SK-N-MC (cell line): ENCODE results near the gene INPP5B.

Experiments
- DNase-seq: peaks from one replicate; pipeline ENCODE4 v3.0.0-alpha.2; 2011; ENCODE audit warnings: low read depth, low spot score
- H3K27ac ChIP-seq: fragments of 200-600 bp; sonication (generic); 2 replicates; pipeline ENCODE4 v1.5.1; 2016; ENCODE audit warnings: mixed run types
- H3K36me3 ChIP-seq: fragments of 200-600 bp; sonication (generic); 2 replicates; pipeline ENCODE4 v1.6.1; 2017; ENCODE audit warnings: antibody characterized with exemption, low read length, mixed read lengths; ENCODE audit not compliant: insufficient read depth
- H3K4me3 ChIP-seq: fragments of 200-600 bp; sonication (generic); 2 replicates; pipeline ENCODE4 v1.5.1; 2016
- H3K9ac ChIP-seq: fragments of 200-600 bp; sonication (generic); 2 replicates; pipeline ENCODE4 v1.8.0; 2017; ENCODE audit warnings: mixed run types, mixed read lengths; ENCODE audit not compliant: insufficient read length
- H3K9me3 ChIP-seq: fragments of 200-600 bp; sonication (generic); 2 replicates; pipeline ENCODE4 v1.6.1; 2017; ENCODE audit warnings: low read depth, mild to moderate bottlenecking, antibody characterized with exemption, low read length, moderate library complexity, mixed read lengths
- EZH2 ChIP-seq: fragments of 200-600 bp; sonication (generic); IDR thresholded peaks from one replicate; pipeline ENCODE4 v1.6.1; 2017; ENCODE audit warnings: antibody characterized with exemption
- FOXP2 ChIP-seq: optimal IDR thresholded peaks from 2 replicates; pipeline ENCODE3; 2011; ENCODE audit warnings: mild to moderate bottlenecking, moderate library complexity; ENCODE audit not compliant: insufficient read depth; ENCODE audit errors: extremely low read length, control extremely low read depth
- POLR2AphosphoS5 ChIP-seq: IDR thresholded peaks from 2 replicates; pipeline ENCODE4 v1.6.1; 2012; ENCODE audit warnings: mild to moderate bottlenecking, low read depth, low read length, borderline replicate concordance

Gene INPP5B

GRCh38 chr1:37888022-37888700 is 58.7 kb downstream of the INPP5B start:
- Histone ChIP-seq H3K9me3 (no peaks in the 10 kb centered on the region), H3K36me3 (peaks cover 4% of the 10 kb centered on the region; the same call in 1 of the 2 replicates), H3K9ac (no peak overlapping the region), H3K27ac (no peak overlapping the region), H3K4me3 (no peak overlapping the region)
- TF ChIP-seq FOXP2, result no peak
- no peak for TF ChIP-seq POLR2AphosphoS5
- TF ChIP-seq EZH2, result no peak
- DNase-seq, result no peak

- H3K9ac ChIP-seq, result no peak overlapping the region
- DNase-seq, result no peak
Measured at GRCh38 chr1:37884145-37884544, 62.7 kb downstream of the INPP5B start.

GRCh38 chr1:37883671-37884070 is 63.2 kb downstream of the INPP5B start:
- Histone ChIP-seq H3K27ac (no peak overlapping the region), H3K4me3 (no peak overlapping the region), H3K9ac (no peak overlapping the region), H3K36me3 (peaks cover 4% of the 10 kb centered on the region; the same call in 1 of the 2 replicates), H3K9me3 (no peaks in the 10 kb centered on the region)
- TF ChIP-seq EZH2 (no peak), POLR2AphosphoS5 (no peak), FOXP2 (no peak)
- DNase-seq, result no peak

More at GRCh38 chr1:37884145-37884544, 62.7 kb downstream of the INPP5B start:
- no peak for TF ChIP-seq FOXP2
- no peak overlapping the region for H3K4me3 ChIP-seq
- peaks cover 4% of the 10 kb centered on the region; the same call in 1 of the 2 replicates for H3K36me3 ChIP-seq
- no peaks in the 10 kb centered on the region for H3K9me3 ChIP-seq
- no peak overlapping the region for H3K27ac ChIP-seq

- Histone ChIP-seq H3K36me3 (no peaks in the 10 kb centered on the region), H3K4me3 (no peak overlapping the region), H3K9ac (no peak overlapping the region), H3K9me3 (no peaks in the 10 kb centered on the region), H3K27ac (no peak overlapping the region)
- no peak for TF ChIP-seq FOXP2
- no peak for TF ChIP-seq POLR2AphosphoS5
- no peak for TF ChIP-seq EZH2
- DNase-seq, result no peak
Measured at GRCh38 chr1:37879865-37880264, 67.0 kb downstream of the INPP5B start.

GRCh38 chr1:37878071-37878470 is 68.8 kb downstream of the INPP5B start:
- Histone ChIP-seq H3K36me3 (no peaks in the 10 kb centered on the region), H3K27ac (no peak overlapping the region), H3K4me3 (no peak overlapping the region), H3K9ac (no peak overlapping the region), H3K9me3 (no peaks in the 10 kb centered on the region)
- DNase-seq, result no peak
- no peak for TF ChIP-seq POLR2AphosphoS5
- no peak for TF ChIP-seq FOXP2
- no peak for TF ChIP-seq EZH2

GRCh38 chr1:37875833-37876232 is 71.0 kb downstream of the INPP5B start:
- no peaks in the 10 kb centered on the region for H3K9me3 ChIP-seq
- no peak for DNase-seq
- no peak overlapping the region for H3K9ac ChIP-seq
- H3K36me3 ChIP-seq, result no peaks in the 10 kb centered on the region
- H3K4me3 ChIP-seq, result no peak overlapping the region
- TF ChIP-seq EZH2 (no peak), POLR2AphosphoS5 (no peak)
- H3K27ac ChIP-seq, result no peak overlapping the region

GRCh38 chr1:37872692-37873091 is 74.2 kb downstream of the INPP5B start:
- H3K4me3 ChIP-seq, result no peak overlapping the region
- TF ChIP-seq FOXP2 (no peak), POLR2AphosphoS5 (no peak), EZH2 (no peak)
- no peak overlapping the region for H3K9ac ChIP-seq
- no peaks in the 10 kb centered on the region for H3K9me3 ChIP-seq
- DNase-seq, result no peak
- H3K27ac ChIP-seq, result no peak overlapping the region
- H3K36me3 ChIP-seq, result no peaks in the 10 kb centered on the region

GRCh38 chr1:37868466-37868865 is 78.4 kb downstream of the INPP5B start:
- no peaks in the 10 kb centered on the region for H3K9me3 ChIP-seq
- no peak overlapping the region for H3K9ac ChIP-seq
- H3K36me3 ChIP-seq, result no peaks in the 10 kb centered on the region
- no peak for DNase-seq
- no peak overlapping the region for H3K27ac ChIP-seq
- TF ChIP-seq FOXP2 (no peak), POLR2AphosphoS5 (no peak), EZH2 (no peak)
- no peak overlapping the region for H3K4me3 ChIP-seq

GRCh38 chr1:37867784-37868183 is 79.1 kb downstream of the INPP5B start:
- Histone ChIP-seq H3K9me3 (no peaks in the 10 kb centered on the region), H3K4me3 (no peak overlapping the region), H3K27ac (no peak overlapping the region), H3K36me3 (no peaks in the 10 kb centered on the region), H3K9ac (no peak overlapping the region)
- no peak for TF ChIP-seq EZH2
- TF ChIP-seq POLR2AphosphoS5, result no peak
- no peak for TF ChIP-seq FOXP2
- DNase-seq, result no peak
